HG03354 (cell line): ENCODE data around the gene LAMP2.
"Not testable (repeated sequence)": the region's sequence is repeated elsewhere in the genome, so short reads cannot be mapped to it uniquely, and the experiment has no call there.

Source experiments
- ATAC-seq: cut with Tn5 transposase; IDR thresholded peaks from one replicate; pipeline ENCODE4 v1.9.1; 2021; ENCODE audit warnings: mild to moderate bottlenecking; ENCODE audit not compliant: unreplicated experiment, poor library complexity, severe bottlenecking

LAMP2 gene

GRCh38 chrX:120468825-120469525 is at the start of gene LAMP2:
TSS of gene LAMP2 (minus strand) at chrX:120469296. CDS start at chrX:120469169, 127 bp downstream.
- peak; percentile 99 for ATAC-seq

GRCh38 chrX:120517936-120518335 is 48.8 kb upstream of the LAMP2 start:
- ATAC-seq = no peak

- no peak for ATAC-seq
These were observed 45.1 kb upstream of the LAMP2 start for GRCh38 chrX:120514236-120514635.

- ATAC-seq = no peak
These were observed 43.5 kb upstream of the LAMP2 start for GRCh38 chrX:120512627-120513026.

- no peak for ATAC-seq
These were observed 43.1 kb upstream of the LAMP2 start for GRCh38 chrX:120512222-120512621.

GRCh38 chrX:120504569-120504968 is 35.5 kb upstream of the LAMP2 start:
- ATAC-seq = no peak

- no peak for ATAC-seq
These were observed 30.4 kb upstream of the LAMP2 start for GRCh38 chrX:120499301-120500072.

- not testable (repeated sequence) for ATAC-seq
These were observed 21.0 kb upstream of the LAMP2 start for GRCh38 chrX:120490119-120490518.

GRCh38 chrX:120486786-120487185 is 17.7 kb upstream of the LAMP2 start:
- no peak for ATAC-seq

- peak; percentile 78 for ATAC-seq
These were observed 16.8 kb upstream of the LAMP2 start for GRCh38 chrX:120485638-120486520.

GRCh38 chrX:120485315-120485637 is 16.2 kb upstream of the LAMP2 start:
- ATAC-seq = peak; percentile 9

GRCh38 chrX:120477453-120477852 is 8.4 kb upstream of the LAMP2 start:
- no peak for ATAC-seq

- no peak for ATAC-seq
These were observed 7.6 kb upstream of the LAMP2 start for GRCh38 chrX:120476714-120477113.

GRCh38 chrX:120475447-120475846 is 6.4 kb upstream of the LAMP2 start:
- not testable (repeated sequence) for ATAC-seq

- no peak for ATAC-seq
These were observed 5.0 kb upstream of the LAMP2 start for GRCh38 chrX:120474085-120474484.

GRCh38 chrX:120469657-120470056 is 561 bp upstream of the LAMP2 start:
- not testable (repeated sequence) for ATAC-seq

GRCh38 chrX:120468479-120468824 is 644 bp downstream of the LAMP2 start:
- no peak for ATAC-seq

- no peak for ATAC-seq
These were observed 1.0 kb downstream of the LAMP2 start for GRCh38 chrX:120468071-120468470.

- ATAC-seq = no peak
These were observed 4.7 kb downstream of the LAMP2 start for GRCh38 chrX:120464411-120464810.

- ATAC-seq = no peak
These were observed 5.9 kb downstream of the LAMP2 start for GRCh38 chrX:120463241-120463640.
